Fibroblast of pulmonary artery (primary cell): ENCODE data around the gene CACNA1E.

ENCODE experiments used
- DNase-seq: peaks from one replicate; pipeline ENCODE4 v3.0.0-alpha.2; 2010; ENCODE audit warnings: low read depth
- H3K4me3 ChIP-seq: replicated peaks from 2 replicates; pipeline ENCODE4 v1.5.1; 2011; ENCODE audit warnings: low read depth, mild to moderate bottlenecking, control low read depth, low read length, moderate library complexity
- CTCF ChIP-seq: IDR thresholded peaks from 2 replicates; pipeline ENCODE4 v1.5.1; 2011; ENCODE audit warnings: mild to moderate bottlenecking, control low read depth, low read length, inconsistent platforms; ENCODE audit errors: missing control alignments

Gene CACNA1E

GRCh38 chr1:181647314-181648035, 164.2 kb downstream of the CACNA1E start:
- TF ChIP-seq CTCF: no peak
- H3K4me3 ChIP-seq: no peak overlapping the region
- DNase-seq: no peak

DNA sequence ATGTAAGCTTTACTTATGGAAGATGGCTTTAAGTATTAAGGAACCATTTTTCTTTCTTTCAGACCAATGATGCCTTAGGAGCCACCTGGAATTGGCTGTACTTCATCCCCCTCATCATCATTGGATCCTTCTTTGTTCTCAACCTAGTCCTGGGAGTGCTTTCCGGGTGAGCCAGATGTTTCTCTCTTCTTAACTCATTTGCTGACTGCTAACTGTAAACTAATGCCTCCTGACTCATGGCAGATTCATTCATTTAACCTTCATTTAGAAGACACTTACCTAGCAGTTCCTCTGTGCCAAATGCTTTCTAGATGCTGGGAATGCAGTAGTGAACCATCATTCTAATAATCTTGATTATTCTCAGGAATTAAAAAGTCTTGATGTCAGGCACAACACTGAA, 168.0 kb downstream of the CACNA1E start:
- TF ChIP-seq CTCF: no peak
- no peak for DNase-seq

GRCh38 chr1:181655756-181656155, 172.4 kb downstream of the CACNA1E start:
- DNase-seq: no peak
- H3K4me3 ChIP-seq: no peak overlapping the region
- TF ChIP-seq CTCF: no peak

More for the DNA sequence above, 168.0 kb downstream of the CACNA1E start:
- H3K4me3 ChIP-seq: no peak overlapping the region

DNA sequence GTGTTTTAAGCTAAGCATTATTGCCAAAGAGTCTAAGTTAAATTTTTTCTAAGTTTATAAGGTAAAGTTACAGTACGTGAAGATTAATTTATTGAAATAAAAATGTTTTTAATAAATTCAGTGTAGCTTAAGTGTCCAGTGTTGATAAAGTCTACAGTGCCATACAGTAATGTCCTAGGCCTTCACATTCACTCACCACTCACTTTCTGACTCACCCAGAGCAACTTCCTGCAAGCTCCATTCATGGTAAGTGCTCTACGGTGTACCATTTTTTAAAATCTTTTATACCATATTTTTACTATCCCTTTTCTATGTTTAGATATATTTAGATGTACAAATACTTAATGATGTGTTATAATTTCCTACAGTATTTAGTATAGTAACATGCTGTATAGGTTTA, 173.2 kb downstream of the CACNA1E start:
- no peak for TF ChIP-seq CTCF
- no peak for DNase-seq
- no peak overlapping the region for H3K4me3 ChIP-seq

DNA sequence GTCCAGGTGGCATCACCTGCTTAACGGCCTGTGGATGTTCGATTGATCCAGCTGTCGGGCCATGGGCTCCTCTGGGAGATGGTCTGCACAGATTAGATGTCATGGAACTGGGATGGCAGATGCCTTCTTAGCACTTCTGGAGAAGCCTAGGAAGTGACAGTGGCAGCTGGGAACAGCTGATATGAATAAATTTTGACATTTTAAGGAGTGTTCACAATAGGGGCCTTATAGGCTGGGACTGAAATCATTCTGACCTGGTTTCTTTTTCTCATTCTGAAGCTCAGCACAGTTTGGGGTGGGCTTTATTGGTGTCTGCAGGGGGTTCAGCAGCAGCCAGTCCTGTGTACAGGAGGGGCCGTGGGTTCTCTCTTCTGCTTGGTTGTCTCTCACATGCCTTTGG, 175.3 kb downstream of the CACNA1E start:
- no peak for TF ChIP-seq CTCF
- H3K4me3 ChIP-seq: no peak overlapping the region
- no peak for DNase-seq

DNA sequence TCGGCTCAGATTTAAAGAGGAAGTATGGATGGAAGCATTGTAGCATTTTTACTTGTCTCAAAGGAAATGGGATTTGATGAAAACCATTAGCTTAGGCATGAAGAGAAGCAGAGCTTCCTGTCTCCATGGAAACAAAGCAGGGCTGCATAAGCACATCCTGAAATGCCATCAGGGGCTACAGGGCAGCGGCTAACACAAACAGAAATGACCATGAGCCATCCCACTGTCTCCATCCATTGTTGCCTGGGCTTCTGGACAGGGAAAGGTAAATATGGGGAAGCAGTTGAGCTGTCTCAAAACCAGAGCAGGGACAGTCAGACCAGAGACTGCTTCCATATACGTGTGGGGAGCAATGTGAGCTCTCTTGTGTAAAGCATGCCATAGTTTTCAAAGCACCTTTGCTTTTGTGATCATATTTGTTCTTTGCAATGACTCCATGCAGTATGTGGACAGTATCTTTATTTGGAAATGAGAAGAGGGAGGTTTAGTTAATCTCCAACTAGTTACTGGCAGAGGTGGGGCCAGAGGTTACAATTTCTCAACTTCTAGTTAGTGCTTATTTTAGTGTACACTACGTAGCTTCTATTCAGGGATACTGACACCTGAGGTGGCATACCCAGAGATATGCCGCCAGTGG, 176.1 kb downstream of the CACNA1E start:
- no peak for TF ChIP-seq CTCF
- H3K4me3 ChIP-seq: no peak overlapping the region
- DNase-seq: no peak

GRCh38 chr1:181660621-181661020, 177.3 kb downstream of the CACNA1E start:
- H3K4me3 ChIP-seq: no peak overlapping the region
- no peak for TF ChIP-seq CTCF
- no peak for DNase-seq
